DOHH2 (cell line): ENCODE measurements around the gene MIEF1.

Experiments
- CTCF ChIP-seq: fragments of 200-600 bp; sonication (generic); IDR thresholded peaks from one replicate; pipeline ENCODE4 v1.5.1; 2014; ENCODE audit warnings: antibody characterized with exemption, mild to moderate bottlenecking, low read depth, low read length; ENCODE audit not compliant: poor library complexity, severe bottlenecking
- EZH2phosphoT487 ChIP-seq: fragments of 200-600 bp; sonication (generic); IDR thresholded peaks from 2 replicates; pipeline ENCODE4 v1.6.1; 2017; ENCODE audit warnings: borderline replicate concordance, mild to moderate bottlenecking, antibody characterized with exemption, low read length, moderate library complexity, mixed read lengths

GRCh38 chr22:39482768-39483167 lies 19.3 kb upstream of the MIEF1 start:
- TF ChIP-seq CTCF: no peak
- TF ChIP-seq EZH2phosphoT487: no peak
